Activated CD4-positive, alpha-beta T cell treated with anti-CD3 and anti-CD28 coated beads, Interleukin-2, amount 50 U/mL, for 16 hours (primary cell): ENCODE results near the gene SLC14A1.

ENCODE experiments used
- DNase-seq: peaks from one replicate; pipeline ENCODE4 v3.0.0-alpha.2; 2020

The SLC14A1 gene

DNA sequence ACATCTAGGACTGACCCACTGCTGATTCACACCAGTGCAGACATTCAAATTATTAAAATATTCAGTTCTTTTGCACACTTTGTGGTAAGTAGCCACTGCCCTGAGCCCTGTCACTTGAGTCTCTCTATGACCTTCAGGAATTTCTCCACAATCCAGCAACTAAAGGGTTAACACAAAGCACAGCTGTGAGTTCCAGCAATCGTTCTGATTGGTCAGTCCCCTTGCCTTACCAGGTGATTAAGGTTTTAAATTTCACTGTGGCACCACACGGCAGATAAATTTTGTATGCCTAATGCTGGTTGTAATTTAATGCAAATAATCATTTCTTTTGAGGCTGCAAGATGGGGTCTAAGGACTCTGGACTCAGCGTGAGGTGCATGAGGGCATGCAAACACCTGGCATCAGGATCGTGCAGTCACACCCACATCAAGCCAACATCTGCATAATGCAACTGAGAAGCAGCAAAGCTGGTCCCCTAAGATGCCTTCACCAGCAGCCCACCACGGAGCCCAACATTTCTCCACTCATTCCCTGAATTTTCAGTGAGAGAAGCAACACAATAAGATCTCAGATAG, 36.6 kb downstream of the SLC14A1 start:
- no peak for DNase-seq

- DNase-seq: no peak
These were observed 37.6 kb downstream of the SLC14A1 start for GRCh38 chr18:45761512-45762114.

- no peak for DNase-seq
These were observed 40.2 kb downstream of the SLC14A1 start for GRCh38 chr18:45764000-45764686.

DNA sequence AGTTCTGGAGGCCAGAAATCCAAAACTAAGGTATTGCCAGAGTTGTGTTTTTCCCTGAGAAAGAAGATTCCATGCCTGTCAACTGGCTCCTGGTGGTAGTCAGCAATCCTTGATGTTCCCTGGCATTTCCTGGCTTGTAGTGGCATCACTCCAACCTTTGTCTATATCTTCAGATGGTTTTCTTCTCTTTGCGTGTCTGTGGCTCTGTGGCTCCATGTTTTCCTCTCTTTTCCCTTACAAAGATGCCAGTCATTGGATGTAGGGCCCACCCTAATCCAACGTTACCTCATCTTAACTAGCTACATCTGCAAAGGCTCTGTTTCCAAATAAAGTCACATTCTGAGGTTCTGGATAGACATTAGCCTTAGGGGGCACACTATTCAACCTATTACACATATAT, 41.8 kb downstream of the SLC14A1 start:
- no peak for DNase-seq

- no peak for DNase-seq
These were observed 47.9 kb downstream of the SLC14A1 start for GRCh38 chr18:45771587-45772480.

- no peak for DNase-seq
These were observed 50.1 kb downstream of the SLC14A1 start for GRCh38 chr18:45774065-45774521.

GRCh38 chr18:45775241-45775676, 51.3 kb downstream of the SLC14A1 start:
- peak; percentile 64 for DNase-seq

- DNase-seq: no peak
These were observed 51.8 kb downstream of the SLC14A1 start for GRCh38 chr18:45775743-45776142.

DNA sequence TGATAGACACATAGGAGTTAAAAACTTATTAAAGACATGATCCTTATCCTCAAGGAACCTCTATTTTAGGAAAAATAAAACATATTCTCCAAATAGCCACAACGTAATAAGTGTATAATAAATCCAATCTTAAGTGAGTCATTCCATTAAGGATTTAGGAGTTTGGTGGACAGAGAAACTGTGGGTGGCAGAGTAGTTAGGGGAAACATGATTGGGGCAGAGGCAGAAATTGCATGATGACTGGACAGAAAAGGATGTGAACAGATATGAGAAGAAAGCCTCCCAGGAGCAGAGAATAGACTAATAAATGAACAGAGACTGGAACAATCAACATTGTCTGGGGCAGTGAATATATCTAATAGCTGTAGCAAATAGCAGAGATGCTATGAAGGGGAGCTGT, 53.4 kb downstream of the SLC14A1 start:
- no peak for DNase-seq

DNA sequence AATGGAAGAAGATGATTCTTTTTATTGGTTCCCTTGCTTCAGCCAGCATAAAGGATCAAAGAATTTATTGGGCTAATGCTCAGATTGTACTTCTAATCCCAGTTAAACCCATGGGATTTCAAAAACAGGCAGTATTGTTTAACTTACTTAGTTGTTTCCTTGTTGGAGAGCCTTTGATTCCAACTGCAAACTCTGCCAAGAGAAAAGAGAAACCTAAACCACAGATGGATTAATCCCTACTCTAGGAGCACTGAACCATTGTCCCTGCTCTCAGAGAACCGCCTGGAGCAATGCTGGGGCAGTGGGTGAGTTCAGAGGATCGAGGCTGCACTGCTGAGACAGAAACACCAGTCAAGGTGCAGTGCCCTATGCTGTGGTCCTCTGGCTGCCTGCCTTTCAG, 56.6 kb downstream of the SLC14A1 start:
- DNase-seq: no peak

DNA sequence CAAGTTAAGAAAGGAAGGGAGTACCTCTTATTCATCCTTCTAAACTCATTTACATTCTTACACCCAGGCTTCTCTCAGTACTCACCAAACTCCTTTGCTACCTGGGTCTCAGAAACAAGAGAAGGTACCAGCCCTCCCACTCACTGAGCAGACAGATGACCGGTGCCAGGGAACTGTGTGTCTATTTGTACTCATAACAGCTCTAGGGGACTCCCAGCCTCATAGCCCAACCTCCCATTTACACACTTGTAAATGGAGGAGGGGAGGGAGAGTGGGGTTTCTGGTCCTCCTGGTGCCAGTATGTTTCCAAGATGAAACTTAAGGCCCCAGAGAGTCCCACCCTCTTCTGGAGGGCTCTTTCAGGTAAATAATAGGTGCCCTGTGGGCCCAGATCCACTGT, 58.7 kb downstream of the SLC14A1 start:
- DNase-seq: no peak

DNA sequence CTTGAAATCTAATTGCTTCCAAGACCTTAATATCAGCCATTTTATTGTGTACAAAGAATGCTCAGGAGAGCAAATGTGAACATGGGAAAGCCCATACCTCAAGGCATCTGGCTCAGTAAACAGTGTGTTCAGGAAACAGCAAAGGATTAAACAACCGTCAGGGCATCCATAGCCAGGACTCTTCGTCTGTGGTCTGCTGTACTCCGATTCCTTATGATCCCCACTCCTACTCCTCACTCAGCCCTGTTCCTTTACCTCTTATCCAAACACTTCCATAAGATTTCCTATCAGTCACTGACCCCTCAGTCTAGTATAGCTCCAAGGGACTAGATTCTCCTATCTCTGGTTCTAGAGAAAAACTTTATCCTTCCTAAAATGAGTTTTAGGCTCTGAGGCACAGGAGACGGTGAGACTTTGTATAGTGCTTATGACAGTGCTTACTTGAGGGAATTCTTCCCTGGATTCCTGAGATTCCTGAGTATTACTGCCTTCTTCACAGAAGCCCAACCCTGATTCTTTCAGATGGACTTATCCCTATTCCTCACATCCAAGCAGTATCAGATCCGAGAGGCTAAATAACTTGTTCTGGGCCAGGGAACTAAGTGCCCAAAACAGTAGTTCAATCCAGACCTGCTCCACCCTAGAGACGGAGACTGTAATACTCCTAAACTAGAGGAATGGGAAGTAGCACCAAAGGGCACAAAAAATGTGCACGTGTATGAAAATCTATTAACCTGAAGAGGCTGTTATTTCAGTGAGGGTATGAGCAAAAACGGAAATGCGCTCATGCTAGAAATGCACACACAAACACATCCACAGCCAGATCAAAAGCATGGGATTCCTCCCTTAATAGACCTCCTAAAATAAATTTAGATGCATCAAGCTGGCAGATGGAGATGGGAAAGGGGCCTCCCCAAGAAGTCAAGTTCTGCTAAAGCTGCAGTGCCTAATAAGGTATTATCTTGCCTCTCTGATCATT, 59.4 kb downstream of the SLC14A1 start:
- no peak for DNase-seq

GRCh38 chr18:45785134-45785533, 61.2 kb downstream of the SLC14A1 start:
- peak; percentile 21 for DNase-seq

DNA sequence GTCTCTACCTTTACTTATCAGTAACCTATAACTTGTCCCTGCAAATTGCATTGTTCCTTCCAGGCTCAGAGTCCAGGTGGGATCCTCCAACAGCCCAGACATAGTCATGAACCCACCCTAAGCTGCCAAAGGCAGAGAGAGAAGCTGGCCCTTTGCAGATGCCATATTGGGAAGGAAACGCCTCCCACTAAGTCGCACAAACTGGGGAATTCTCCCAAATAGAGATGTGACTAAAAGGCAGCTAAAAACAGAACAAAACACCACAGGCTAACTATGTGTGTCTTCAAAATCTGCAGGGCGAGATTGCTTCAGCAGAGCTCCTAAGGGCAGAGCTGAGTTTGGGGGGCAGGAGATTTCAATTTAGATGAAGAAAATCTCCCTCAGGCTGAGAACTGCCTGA, 63.0 kb downstream of the SLC14A1 start:
- no peak for DNase-seq

- DNase-seq: no peak
These were observed 63.4 kb downstream of the SLC14A1 start for GRCh38 chr18:45787346-45787745.

- DNase-seq: no peak
These were observed 64.9 kb downstream of the SLC14A1 start for GRCh38 chr18:45788861-45789260.

DNA sequence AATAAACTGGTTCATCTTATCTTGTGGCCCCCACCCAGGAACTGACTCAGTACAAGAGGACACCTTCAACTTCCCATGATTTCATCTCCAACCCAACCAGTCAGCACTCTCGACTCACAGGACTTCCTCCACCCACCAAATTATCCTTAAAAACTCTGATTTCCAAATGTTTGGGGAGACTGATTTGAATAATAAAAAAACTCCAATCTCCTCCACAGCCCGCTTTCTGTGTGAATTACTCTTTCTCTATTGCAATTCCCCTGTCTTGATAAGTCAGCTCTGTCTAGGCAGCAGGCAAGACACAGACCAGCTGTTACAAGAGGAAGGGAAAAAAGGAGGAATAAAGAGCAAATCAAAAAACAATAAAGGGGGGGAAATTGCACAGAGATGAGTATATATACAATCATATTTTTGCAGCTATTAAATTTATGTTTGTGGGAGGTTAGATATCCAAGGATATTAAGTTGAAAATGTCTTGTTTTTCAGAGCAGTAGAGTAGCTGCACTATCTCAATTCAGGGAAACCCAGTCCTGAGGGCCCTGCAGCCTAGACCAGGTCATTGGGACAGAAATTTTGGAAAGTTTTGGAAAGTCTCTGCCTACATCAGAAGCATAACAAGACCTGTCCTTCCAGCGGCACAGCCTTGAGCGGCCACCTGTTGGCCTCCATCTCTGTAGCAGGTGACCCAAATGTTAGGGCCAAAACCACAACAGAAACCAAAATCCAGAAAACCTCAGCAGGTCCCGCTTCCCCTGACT, 68.7 kb downstream of the SLC14A1 start:
- no peak for DNase-seq

- DNase-seq: no peak
These were observed 69.4 kb downstream of the SLC14A1 start for GRCh38 chr18:45793264-45793965.

DNA sequence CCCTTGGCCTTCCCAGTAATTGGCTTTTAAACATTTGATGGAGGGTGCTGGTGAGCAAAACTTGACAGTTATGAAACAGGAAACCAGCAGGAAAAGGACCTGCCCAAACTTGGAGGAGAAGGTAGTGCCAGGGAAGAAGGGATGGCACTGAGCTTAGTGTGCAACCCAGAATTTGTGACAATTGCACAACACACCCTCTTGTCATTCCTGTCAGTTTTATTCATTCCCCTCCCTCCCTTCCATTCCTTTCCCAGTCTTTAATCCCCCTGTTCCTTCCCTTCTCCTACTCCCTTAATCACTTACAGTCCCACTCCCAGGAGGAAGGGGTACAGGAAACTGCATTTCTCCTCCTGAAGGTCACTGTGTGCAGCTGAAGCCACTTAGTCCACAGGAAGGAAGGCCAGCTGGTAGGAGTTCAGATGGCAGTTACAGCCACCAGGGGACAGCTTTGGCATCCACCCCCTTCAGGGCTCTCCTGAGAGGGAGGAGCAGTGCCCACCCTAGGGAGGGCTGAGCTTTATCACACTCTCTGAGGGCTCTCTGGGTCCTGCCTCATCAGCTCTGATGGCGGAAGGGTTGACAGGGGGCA, 77.5 kb downstream of the SLC14A1 start:
- no peak for DNase-seq
